VCaP (cell line): ENCODE measurements around the gene F11R.

Experiments used
- H3K27ac ChIP-seq: fragments of 450-650 bp; 2 replicates; pipeline ENCODE4 v1.5.1; 2017
- TF ChIP-seq, protein P1 (sequence below): fragments of 450-650 bp; conservative IDR thresholded peaks from 2 replicates; pipeline ENCODE4 v1.5.1; 2017; ENCODE audit warnings: mild to moderate bottlenecking, moderate library complexity

Gene F11R

DNA sequence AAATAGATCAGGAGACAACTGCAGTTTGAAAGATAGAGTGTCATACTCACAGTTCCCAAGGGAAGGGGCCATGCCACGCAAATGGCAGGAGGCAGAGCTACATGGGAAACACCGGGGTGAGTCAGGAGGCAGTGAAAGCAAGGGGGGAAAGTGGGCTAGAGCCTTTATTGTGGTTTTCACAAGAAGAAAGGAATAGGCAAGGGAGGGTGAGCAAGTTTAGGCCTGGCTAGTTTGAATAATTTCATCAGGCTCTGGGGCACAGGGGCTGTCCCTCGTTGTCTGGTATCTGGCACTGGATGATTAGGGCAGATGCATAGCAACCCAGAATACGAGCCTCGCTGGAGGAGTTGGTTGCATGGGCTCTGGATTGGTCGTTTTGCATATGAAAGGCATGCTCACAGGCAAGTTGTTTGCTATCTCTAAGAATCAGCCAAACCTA is 49.3 kb downstream of the F11R start:
- H3K27ac ChIP-seq, result no peak overlapping the region
- TF ChIP-seq, protein P1, sequence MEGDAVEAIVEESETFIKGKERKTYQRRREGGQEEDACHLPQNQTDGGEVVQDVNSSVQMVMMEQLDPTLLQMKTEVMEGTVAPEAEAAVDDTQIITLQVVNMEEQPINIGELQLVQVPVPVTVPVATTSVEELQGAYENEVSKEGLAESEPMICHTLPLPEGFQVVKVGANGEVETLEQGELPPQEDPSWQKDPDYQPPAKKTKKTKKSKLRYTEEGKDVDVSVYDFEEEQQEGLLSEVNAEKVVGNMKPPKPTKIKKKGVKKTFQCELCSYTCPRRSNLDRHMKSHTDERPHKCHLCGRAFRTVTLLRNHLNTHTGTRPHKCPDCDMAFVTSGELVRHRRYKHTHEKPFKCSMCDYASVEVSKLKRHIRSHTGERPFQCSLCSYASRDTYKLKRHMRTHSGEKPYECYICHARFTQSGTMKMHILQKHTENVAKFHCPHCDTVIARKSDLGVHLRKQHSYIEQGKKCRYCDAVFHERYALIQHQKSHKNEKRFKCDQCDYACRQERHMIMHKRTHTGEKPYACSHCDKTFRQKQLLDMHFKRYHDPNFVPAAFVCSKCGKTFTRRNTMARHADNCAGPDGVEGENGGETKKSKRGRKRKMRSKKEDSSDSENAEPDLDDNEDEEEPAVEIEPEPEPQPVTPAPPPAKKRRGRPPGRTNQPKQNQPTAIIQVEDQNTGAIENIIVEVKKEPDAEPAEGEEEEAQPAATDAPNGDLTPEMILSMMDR, result no peak

DNA sequence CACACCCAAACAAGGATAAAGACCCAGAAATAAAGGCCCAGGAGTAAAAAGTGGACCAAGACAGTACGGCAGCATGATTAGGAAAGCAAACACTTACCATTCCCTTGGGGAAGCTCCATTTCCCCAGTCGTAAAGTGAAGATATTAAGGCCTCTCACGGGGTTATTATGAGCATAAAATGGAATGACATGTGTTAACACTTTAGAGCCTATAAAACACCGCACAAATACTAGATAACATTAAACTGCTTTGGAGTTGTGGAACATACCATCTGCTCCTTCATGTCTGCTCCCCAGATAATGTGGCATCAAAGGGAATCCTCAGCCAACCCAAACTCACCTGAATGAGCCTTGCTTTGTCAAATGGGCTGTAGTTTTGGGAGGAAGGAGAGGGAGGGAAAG is 57.4 kb downstream of the F11R start:
- no peak overlapping the region for H3K27ac ChIP-seq
- TF ChIP-seq, protein P1, result no peak

DNA sequence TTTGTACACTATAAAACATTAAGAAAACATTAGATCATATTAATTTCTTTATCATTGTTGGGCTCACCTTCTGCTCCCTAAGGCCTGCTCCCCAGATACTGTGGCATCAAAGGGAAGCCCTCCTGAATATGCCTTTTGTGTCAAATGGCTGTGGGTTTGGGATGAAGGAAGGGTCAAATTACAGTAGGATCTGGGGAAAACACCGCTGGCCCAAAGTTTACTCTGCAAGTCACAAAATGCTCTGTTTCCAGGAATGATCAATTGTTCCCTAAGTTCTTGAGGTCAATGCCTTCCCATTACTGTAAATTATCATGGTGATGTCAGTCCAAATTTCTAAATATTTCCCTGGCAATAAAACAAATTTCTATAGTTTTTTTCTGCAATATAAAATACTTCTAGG is 59.5 kb downstream of the F11R start:
- H3K27ac ChIP-seq, result no peak overlapping the region
- TF ChIP-seq, protein P1, result no peak

DNA sequence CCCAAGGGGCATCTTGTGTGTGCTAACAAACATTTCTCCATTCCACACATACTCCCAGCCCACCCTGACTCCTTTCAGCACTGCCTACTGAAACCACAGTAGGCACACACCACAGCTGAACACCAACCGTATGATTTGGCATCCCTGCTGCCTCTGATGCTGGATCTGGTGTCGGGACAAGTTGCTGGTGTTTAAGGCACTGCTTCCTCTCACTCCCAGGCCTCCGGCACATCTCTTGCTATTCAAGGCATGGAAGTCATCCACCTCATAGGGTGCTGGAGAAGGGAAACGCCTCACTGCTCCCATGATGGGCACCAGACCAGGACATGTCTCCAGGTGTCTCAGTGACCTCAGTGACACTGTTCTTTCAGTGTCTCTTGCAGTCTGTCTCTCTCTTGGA is 64.0 kb downstream of the F11R start:
- TF ChIP-seq, protein P1, result no peak
- no peak overlapping the region for H3K27ac ChIP-seq

DNA sequence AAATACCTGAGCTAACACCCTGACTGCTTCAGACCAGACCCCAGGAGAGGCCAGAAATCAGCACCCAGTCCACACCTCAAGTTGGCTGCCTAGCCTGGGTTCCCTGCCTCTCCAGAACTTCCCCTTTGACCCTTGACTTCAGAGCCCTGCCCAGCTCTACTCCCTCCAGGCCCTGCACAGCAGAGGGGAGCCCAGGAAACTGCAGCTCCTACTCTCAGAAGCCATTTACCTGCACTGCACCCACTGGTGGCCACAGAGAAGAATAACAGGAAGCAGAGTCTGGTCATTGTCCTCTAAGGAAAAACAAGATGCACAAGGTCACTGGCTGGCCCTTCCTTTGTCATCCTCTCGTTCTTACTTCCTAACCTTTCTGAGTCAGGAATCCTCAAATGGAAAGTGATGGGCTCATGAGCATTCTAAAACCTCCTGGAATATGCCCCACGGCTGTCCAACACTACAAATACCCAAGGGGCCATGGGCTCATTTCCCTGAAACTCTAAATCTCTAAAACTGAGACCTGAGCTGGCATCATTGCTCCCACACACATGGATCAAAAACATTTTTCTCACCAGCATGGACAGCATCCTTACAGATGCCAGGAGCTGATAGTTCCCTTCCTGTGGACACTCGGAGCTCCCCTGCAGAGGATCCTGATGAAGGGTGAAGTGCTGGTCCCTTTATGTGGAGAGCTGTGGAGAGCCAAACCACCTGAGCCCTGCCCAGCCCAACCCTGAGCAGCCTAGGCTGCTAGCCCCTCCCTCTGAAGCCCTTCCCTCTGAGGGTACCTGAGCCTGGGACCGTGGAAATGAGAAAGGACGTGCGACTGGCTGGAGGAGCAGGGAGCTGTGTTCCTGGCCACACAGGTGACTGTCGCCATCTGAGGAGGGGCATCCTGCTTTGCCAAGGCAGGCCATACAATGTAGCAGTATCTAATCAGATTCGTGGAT is 66.5 kb downstream of the F11R start, which contains the start of gene ITLN2:
Gene ITLN2 (minus strand): TSS at position 652 of the 947 bp plus-strand sequence. CDS start 68 bp downstream, at position 584.
- TF ChIP-seq, protein P1, result peak; percentile 75
- no peak within 1 kb of the TSS for H3K27ac ChIP-seq

DNA sequence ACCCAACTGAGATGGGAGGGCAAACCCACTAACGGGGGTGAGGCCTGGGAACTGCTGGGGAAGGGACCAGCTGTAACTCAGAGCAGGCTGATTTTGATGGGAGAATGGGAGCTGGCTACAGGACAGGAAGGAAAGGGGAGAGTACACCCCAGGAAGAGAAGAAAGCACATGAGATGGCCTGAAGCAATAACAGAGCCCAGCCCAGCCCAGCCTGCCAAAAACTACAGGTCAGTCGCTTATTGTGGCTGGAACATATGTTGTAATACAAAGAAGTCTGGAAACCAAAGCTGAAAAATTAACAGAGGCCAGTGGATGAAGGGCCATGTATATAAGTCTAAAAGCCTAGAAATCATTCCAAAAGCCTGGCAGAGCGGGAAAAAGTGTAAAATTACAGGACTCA is 67.9 kb downstream of the F11R start:
- H3K27ac ChIP-seq, result no peak overlapping the region
- TF ChIP-seq, protein P1, result no peak

DNA sequence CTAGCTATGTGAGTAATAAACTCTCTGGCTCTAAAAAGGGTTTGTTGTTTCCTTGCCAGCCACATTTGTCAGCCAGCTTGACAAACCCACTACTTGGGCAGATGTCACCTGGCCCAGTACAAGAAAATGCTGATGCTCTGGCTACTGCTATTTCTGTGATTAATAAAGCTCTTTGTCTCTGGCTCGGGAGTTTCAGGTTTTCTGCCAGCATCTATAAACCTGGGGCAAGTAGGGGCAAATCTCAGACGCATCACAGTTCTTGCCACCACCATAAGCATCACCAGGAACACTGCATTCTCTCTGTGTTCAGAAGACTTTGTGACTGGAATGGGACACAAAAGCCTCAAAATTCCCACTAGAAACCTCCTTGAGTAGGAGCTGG is 68.8 kb downstream of the F11R start:
- no peak overlapping the region for H3K27ac ChIP-seq
- TF ChIP-seq, protein P1, result no peak
